Left ventricle myocardium superior (tissue), 1 donor: ENCODE measurements around the gene ADH7. TPM values are rescaled to one million over a fixed set of nuclear protein-coding genes. Genes with fewer than 3 reads are reported as not detected.
A peak's percentile ranks its signal among the peaks of the same experiment; 100 is the strongest.
"Not testable (repeated sequence)": the region's sequence is repeated elsewhere in the genome, so short reads cannot be mapped to it uniquely, and the experiment has no call there.

Source experiments
- ATAC-seq: fragments of 200-7000 bp; cut with Tn5 transposase; one replicate; pipeline ENCODE4 v1.9.1; 2020; ENCODE audit warnings: mild to moderate bottlenecking, moderate library complexity
- DNase-seq: peaks from one replicate; pipeline ENCODE4 v3.0.0-alpha.2; 2020
- intact Hi-C: fragments of 100-400 bp; cut with micrococcal nuclease; formaldehyde crosslinking; loops from one replicate; pipeline ENCODE4 v1.11.0; 2022
- total RNA-seq: library from RNA; stranded (reverse); fragmentation: NEBNext Ultra II Directional; extraction: Animal tissue kit (Norgen Biotek cat#: 25700); gene quantifications from one replicate; pipeline ENCODE4 v1.2.1, GENCODE V29; 2021
- donor health status: DM: no; HTN: yes; CAD: no; lungs with severe emphysema.

Gene ADH7
- total RNA-seq, 1 donor from 2014 or later, result not detected

DNA sequence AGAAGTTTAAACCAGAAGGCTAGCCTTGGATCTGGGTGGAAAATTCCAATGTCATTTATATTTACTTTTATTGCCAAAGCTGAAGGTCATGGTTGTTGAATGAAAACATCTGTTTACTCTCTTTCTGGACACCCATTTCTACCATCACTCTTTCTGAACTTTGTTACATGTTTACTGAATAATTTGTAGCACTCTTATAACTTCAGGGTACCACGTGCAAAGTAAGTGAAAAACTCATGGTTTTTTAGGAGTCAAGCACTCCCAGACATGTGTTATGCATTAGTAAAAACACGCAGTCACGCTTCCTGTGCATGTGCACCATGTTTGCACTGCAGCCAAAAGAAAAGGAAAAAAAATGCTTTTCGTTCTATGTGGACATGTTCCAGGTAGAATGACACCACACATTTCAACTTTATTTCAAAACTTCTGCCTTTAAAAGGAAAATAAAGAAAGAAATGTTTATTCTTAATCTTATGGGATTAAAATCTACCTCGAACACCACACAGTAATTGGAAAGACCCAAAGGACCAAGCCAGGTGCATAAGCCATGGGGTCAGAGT lies 51.2 kb downstream of the ADH7 start:
- DNase-seq (peak; percentile 42), ATAC-seq (peak; percentile 96)
- intact Hi-C loops, result no loop called here

DNA sequence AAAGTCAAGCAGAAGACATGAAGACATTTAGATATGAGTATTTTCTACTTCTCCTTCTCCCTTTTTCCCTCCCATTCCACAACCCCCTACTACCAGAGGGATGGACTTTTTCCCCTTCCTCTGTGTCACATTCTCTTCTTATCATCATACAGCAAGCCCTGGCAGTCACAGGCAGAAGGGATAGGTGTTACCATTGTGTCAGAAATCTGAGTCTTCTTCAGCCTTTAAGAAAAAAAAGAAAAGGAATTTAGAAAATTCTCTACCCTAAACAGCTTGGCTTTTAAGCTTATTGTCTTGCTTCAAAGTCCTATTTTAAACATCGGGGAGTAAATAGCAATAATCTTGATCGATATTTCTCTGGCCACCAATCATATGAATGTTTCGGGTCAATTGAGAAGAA lies 51.7 kb downstream of the ADH7 start:
- ATAC-seq, result peak; percentile 6
- DNase-seq, result no peak
- intact Hi-C loops, result no loop called here

DNA sequence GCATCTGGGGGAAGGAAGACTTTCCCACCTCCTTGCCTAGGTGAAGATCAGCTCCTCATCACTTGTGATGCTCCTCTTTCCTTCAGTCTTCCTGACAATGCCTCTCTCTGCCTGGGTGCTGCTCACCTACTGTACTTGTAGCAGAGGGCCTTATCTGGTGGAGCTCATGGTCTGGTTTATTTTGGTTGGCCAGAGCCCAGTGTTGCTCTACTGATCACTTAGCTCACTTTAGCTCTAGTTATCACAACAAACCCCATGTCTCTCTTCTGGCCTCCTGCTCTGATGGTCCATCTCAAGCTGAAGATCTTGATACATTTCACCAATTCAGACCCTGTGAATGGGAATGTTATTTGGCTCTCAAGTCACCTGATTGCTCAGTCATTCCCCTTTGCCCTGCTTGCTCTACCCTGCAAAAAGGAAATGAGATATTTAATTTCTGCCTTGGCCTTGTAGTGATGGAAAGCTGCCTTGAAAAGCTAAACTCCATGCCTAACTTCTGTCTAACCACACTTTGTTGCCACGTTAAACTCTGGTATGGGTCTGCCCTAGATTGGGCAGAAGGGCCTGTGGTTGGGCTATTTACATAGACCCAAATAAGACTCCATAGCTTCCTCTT lies 52.3 kb downstream of the ADH7 start:
- DNase-seq (no peak), ATAC-seq (no peak)
- intact Hi-C loops, result no loop called here

GRCh38 chr4:99381588-99382175 lies 53.5 kb downstream of the ADH7 start:
- intact Hi-C loops, result no loop called here
- ATAC-seq, result no peak
- DNase-seq, result no peak

- intact Hi-C loops, result no loop called here
- ATAC-seq, result no peak
- DNase-seq, result no peak
Measured at GRCh38 chr4:99379571-99379970, 55.6 kb downstream of the ADH7 start.

GRCh38 chr4:99378876-99379275 lies 56.3 kb downstream of the ADH7 start:
- DNase-seq (no peak), ATAC-seq (no peak)
- intact Hi-C loops, result no loop called here

- ATAC-seq, DNase-seq, intact Hi-C loops: not testable (repeated sequence)
Measured at GRCh38 chr4:99377341-99377740, 57.8 kb downstream of the ADH7 start.

GRCh38 chr4:99372464-99372863 lies 62.7 kb downstream of the ADH7 start:
- ATAC-seq, intact Hi-C loops, DNase-seq: not testable (repeated sequence)

GRCh38 chr4:99367817-99368216 lies 67.3 kb downstream of the ADH7 start:
- DNase-seq, intact Hi-C loops, ATAC-seq: not testable (repeated sequence)

- intact Hi-C loops, result no loop called here
- no peak for ATAC-seq
- DNase-seq, result no peak
Measured at GRCh38 chr4:99366491-99366890, 68.7 kb downstream of the ADH7 start.

DNA sequence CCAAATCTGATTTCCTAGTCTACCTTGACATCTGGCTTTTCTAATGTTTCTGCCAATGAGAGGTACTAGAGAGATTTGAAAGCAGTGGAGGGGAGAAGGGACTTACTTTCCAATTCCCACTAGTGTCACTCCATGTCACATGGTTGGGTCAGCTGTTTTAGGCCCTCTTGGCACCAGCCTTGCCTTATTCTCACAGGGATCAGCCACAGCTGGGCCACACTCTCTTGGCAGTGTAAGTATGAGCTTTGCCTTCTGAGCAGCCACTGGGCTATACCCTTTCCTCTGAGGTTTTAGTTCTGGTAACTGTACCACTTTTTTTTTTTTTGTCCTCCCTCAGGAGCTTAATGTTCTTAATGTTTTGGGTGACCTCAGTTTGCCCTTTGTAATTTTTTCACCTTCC lies 72.4 kb downstream of the ADH7 start:
- ATAC-seq (peak; percentile 94), DNase-seq (peak; percentile 36)

More for the DNA sequence above, 72.4 kb downstream of the ADH7 start:
- intact Hi-C loops, result no loop called here

Other genes with a start within 250 kb of the ADH7 start
- not detected for gene ADH6, start 216.1 kb downstream of the ADH7 start, total RNA-seq
- gene ADH1A, start 144.4 kb downstream of the ADH7 start, total RNA-seq, result 0.57 TPM
- 110 TPM for gene ADH1B, start 113.9 kb downstream of the ADH7 start, total RNA-seq
- 7.6 TPM for gene ADH1C, start 82.6 kb downstream of the ADH7 start, total RNA-seq
- not detected for gene C4orf17, start 75.7 kb upstream of the ADH7 start, total RNA-seq
- gene TRMT10A, start 128.7 kb upstream of the ADH7 start, total RNA-seq, result 4.6 TPM
- 2.0 TPM for gene MTTP, start 139.5 kb upstream of the ADH7 start, total RNA-seq
- gene C4orf54, start 222.5 kb upstream of the ADH7 start, total RNA-seq, result 0.77 TPM